Measurements from ENCODE around the gene SLIRP.
"Not testable (repeated sequence)": the region's sequence is repeated elsewhere in the genome, so short reads cannot be mapped to it uniquely, and the experiment has no call there.

Gene SLIRP

DNA sequence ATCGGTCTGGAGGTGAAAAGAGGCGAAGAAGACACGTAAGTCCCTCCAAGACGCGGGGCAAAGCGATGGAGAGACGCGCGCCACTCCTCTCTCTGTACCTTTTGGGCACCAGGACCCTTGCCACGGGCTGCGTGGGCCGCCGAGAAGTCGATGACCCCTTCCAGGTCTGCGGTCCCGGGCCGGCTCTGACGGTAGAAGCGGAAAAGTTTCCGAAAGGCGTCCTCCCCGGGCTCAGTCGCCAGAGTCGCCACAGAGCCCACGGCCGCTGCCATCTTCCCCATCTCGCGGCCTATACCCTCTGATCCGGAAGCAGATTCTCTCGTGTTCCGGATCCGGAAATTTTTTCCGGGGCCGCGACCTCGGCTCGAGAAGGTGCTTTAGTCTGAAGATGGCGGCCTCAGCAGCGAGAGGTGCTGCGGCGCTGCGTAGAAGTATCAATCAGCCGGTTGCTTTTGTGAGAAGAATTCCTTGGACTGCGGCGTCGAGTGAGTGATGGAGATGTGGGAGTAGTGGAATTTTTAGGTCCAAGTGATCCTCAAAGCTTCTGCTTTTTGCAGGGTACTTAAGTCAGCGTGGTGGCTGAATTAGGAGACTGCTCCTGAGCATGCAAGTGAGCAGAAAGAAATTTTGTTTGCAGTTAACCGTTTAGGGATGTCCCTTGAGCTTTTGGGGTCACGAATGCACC is at the start of gene SLIRP, which contains the start of gene ALKBH1:
Gene SLIRP (plus strand): TSS at position 380 of the 685 bp plus-strand sequence. CDS start 9 bp downstream, at position 389.
Gene ALKBH1 (minus strand): TSS at position 300 of the 685 bp plus-strand sequence. CDS start 19 bp downstream, at position 281.
- DNase-seq = peak; percentile 93

DNA sequence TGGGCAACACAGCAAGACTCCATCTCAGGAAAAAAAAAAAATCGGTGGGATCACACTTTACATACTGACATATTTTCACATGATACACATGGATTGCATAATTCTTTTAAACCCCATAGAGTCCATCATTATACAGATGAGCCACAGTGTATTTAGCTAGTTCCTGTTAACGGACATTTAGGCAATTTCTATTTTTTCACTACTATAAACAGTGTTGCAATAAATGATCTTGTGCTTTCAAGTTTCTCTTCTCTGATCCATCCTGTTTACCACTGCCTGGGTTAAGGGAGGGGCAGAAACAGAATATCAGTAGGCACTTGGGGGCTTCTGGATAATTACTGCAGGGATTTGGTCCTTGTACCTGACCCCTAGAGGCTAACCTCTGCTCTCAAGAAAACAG is 48.1 kb upstream of the SLIRP start:
- no peak for DNase-seq

DNA sequence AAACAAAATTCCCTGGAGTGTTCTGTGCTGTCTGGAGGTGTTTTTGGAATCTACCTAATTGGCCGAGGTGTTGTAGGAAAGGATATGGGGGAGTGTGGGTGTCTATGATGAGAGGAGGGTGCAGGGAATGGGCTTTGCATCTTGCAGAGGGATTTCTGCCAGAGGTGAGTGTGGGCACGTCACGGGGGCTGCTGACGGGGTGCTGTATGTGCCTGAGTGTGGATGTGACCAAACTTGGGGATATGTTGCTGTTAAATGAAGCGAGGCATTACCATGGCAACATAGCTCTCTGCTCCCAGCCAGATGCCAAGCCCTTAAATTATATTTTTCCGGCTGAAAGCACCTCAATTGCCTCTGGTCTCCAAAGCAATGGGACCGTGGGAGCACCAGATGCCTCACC is 47.1 kb upstream of the SLIRP start:
- no peak for DNase-seq

- not testable (repeated sequence) for DNase-seq
These were observed 46.3 kb upstream of the SLIRP start for GRCh38 chr14:77661562-77661961.

GRCh38 chr14:77663293-77663692 is 44.6 kb upstream of the SLIRP start:
- no peak for DNase-seq

DNA sequence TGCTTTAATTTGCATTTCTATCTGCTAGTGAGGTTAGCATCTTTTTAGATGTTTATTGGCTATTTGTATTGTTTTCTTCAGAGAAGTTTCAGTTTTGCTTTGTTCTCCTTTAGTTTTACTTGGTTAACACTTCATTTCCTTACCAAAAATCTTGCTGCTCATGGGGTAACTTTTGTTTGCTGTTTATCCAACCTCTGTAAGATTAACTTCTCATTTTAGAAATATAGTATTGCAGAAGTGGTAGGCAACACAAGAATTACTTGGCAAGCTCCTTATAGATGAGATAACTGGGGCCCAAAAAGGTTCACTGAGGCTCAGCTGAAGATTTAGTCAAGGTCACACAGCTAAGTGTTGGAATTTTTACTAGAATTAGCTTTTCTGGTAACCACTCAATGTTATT is 40.6 kb upstream of the SLIRP start:
- no peak for DNase-seq

DNA sequence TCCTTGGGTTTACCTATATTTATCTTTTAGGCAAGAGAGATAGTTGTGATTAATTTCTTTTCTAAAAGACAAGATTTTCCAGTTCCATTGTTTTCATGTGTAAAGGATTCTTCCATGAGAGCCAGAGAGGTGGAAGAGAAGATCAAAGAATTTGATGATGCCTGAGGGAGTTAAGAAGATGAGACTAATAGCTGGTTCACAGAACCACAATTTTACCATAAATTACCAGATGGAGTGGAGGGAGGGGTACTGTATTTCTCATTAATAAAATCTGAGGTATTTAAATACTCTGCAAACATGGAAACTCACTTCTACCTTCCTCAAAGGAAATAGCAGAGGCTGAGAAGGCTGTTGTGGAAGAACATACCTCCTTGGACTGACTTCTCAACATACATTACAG is 34.7 kb upstream of the SLIRP start:
- no peak for DNase-seq

DNA sequence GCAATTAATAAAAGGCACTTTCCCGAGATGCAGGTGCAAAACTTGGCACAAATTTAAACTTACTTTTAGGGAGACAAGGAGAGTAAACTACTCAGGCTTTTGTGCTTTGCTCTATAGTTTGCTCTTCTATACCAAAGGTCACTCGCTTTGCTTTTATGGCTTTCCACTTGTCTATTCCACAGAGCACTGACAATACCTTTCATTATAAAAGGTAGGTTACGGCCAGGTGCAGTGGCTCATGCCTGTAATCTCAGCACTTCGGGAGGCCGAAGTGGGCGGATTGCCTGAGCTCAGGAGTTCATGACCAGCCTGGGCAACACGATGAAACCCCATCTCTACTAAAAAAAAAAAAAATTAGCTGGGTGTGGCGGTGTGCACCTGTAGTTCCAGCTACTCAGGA is 33.0 kb upstream of the SLIRP start:
- DNase-seq = no peak

- DNase-seq = no peak
These were observed 26.4 kb upstream of the SLIRP start for GRCh38 chr14:77681196-77682157.

DNA sequence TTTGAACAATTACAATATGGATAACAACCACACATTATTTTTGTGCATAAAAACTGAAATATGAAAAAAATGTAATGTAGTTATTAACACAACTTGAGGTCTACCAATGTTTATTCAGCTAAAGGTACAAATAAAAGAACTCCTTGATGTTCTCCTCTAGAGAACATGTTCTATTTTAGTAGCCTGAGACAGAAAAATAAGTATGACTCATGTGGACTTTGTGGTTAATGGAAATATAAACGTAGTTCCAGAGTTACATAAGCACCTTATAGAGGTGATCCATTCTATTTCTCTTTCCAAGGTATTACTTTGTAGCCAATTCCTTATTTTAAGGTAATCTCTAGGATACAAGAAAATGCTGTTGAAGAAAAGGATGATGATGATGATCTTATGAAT is 25.7 kb upstream of the SLIRP start:
- no peak for DNase-seq

GRCh38 chr14:77691259-77691658 is 16.6 kb upstream of the SLIRP start:
- no peak for DNase-seq

DNA sequence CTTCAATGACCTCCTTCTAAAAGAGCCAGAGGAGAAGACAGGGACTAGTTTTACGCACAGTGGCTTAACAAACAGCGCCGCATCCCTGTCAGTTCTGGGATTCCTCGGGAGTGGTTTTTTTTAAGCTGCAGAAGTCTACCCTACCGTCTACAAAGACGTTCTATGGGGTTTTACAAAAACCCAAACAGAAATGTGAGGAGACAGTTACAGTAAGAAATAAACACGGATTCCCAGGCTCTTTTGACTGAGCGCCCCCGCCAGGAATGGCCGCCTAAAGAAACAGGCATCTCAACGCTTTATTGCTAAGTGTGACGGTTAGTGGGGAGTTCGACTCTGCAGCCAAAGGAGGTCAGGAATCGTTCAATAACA is 564 bp upstream of the SLIRP start:
- DNase-seq = no peak

DNA sequence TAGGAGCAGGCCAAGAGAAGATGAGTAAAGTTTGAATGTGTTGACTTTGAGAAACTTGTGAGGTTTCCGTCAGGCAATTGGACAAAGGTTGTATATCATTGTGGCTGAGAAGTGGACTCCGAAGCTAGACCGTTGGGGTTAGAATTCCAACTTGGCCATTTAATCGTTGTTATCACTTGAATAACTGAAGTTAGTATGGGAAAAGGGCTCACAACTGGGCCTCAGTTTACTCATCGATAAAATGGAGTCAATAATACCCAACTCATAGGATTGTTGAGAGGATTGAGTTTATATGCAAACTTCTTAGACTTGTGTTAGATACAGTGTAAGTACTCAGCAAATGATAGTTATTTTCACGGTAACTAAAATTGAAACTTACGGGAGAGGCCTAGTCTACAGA is 846 bp downstream of the SLIRP start:
- no peak for DNase-seq

GRCh38 chr14:77709412-77709811 is 1.5 kb downstream of the SLIRP start:
- DNase-seq = no peak

- DNase-seq = no peak
These were observed 2.5 kb downstream of the SLIRP start for GRCh38 chr14:77710364-77710763.

DNA sequence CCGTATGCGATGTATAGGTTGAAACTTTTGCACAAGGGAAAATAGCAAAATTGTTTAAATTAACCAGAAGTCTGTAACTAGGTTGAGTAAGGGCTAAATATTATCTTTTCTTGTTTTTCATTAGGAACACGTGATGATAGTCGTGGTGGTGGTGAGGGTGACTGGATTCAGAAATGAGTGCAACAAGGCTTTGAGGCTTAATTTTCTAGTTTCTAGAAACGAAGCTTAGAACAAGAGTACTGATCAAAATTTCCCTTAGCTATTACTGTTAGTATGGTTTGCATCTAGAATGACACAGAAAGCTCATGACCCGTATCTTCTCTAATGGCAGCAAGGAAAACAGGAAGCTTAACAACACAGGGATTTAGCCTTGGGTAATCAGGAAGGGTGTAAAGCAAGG is 7.0 kb downstream of the SLIRP start:
- no peak for DNase-seq

DNA sequence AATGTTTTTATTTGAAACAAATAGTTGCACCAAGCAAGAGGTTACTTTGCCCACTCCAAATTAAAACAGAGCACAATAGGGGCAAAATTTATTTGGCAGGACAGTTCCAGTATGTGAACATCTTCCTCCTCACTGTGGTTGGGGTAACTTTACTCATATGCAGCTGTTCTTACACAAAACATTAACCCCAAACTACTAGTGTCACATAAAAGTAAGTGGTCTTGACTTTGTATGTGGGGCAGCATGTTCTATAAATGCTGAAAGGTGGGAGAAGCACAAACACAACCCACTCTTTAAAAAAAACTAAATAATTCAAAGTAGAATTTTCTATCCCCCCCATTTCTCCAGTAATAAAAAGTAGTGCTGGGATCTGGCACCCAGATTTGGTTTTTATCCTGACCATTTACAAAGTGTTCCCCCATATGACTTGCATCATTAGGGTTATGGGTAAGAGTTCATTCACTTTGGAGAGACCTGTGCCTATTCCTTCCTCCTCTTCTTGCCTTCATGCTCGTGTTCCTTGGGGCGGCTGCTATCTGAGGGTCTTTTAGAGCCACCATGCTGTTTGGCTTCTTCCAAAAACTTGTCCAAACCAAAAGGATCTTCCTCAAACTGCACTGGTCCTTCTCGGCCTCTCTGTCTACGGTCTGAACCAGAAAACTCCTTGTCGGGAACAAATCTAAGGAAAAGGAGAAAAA is 9.9 kb downstream of the SLIRP start:
- DNase-seq = no peak

- no peak for DNase-seq
These were observed 13.5 kb downstream of the SLIRP start for GRCh38 chr14:77721437-77721836.

DNA sequence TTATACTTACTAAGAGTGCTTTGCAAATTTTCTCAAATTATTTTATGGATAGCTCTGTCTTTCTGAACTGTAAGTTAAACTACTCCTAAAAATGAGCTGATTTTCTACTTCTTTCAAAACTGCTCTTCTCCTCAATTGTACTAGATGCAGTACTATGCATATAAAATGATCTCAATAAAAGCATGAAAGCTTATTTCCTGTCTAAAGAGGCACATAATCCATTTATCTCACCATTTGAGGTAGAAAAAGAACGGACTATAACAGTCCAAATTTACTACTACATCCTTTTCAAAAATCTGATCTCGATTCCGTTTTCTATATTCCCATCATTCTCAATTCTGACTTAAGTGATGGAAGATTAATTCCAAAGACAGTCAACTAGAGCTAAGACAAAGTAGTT is 14.4 kb downstream of the SLIRP start:
- no peak for DNase-seq

DNA sequence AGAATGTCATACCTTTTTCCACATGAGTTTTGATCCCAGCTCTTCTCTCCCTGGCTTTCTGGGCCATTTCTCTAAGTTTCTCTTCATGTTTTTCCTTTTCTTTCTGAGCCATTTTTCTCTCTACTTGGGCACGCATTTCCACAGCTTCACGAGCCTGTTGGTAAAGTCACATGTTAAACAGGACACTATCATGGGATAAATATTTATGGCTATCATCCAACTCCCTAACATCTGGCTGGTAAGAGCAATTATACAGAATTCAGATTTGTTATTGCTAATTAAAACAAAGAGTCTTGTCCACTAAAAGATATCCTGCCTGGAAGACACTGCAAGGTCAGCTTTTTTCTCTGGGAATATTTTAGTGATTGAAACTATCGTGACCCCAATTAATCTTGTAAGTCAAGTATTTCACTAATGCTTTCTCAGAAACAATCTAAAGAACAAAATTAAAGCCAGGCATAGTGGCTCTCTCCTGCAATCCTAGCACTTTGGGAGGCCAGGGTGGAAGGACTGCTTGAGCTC is 23.1 kb downstream of the SLIRP start:
- no peak for DNase-seq

DNA sequence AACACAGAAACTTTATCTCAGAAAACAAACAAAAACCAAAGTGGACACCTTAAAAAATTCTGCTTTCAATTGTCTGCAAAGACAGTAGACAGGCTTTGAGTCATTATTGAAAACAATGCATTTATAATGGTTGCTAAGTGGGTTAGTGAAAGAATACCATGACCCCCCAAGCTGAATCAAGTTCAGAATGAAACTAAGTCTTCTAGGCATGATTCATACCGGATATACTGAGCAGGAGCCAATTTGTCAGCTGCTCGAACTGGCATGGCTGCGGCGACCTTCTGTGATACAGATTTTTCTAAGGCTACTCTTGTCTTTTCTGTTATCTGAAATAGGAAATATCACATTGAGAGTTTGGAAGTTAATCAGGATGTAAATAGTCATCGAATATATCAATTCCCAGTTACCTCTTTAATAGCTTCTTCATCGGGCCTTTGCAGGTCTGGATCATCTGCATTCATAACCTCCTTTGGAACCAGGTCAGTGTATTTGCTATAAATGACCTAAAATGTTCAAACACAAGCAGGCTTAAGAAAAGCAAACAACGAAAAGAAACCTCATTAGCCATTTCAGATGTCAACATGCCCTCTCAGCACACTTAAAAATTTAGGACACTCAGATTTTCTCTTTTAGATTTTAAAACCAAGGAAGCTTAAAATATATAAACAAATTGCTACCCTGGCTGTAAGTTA is 30.8 kb downstream of the SLIRP start:
- DNase-seq = no peak

DNA sequence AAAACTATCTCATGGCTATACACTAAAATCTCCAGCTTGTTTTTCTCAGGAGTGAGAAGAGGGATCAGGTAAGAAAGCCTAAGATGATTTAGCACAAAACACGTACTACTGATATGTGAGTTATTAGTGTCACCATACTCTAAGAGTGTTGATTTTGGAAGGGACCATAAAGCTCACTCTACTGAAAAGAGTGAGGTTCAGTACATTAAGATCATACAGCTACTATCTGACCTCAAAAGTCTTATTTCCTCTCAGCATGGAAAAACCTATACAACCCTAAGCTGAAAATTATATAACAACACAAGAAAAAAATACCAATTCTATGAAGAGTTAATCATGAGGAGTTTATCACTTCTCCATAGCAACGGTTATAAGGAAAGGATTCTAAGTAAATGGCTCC is 33.5 kb downstream of the SLIRP start:
- no peak for DNase-seq

All from right hindlimb (tissue), 1 donor.